Activated B cell treated with CpG ODN at 0.5 μM for 24 hours (primary cell): ENCODE results near the gene CDC42SE2. TPM values are rescaled to one million over a fixed set of nuclear protein-coding genes. Genes with fewer than 3 reads are reported as not detected.
A peak's percentile ranks its signal among the peaks of the same experiment; 100 is the strongest.
"Not testable (repeated sequence)": the region's sequence is repeated elsewhere in the genome, so short reads cannot be mapped to it uniquely, and the experiment has no call there.

ENCODE experiments used
- ATAC-seq: fragments of 200-7000 bp; cut with Tn5 transposase; one replicate; pipeline ENCODE4 v1.10.0; 2021; ENCODE audit warnings: low read depth, mild to moderate bottlenecking, moderate library complexity
- CTCF ChIA-PET: fragments of 350-600 bp; sonication (Branson Sonifier 250); formaldehyde crosslinking; loops from one replicate; lab custom pipeline; 2021; ENCODE audit warnings: antibody characterized with exemption; lab: Charles Lee
- POLR2A ChIA-PET: fragments of 350-600 bp; sonication (Branson Sonifier 250); formaldehyde crosslinking; loops from one replicate; lab custom pipeline; 2021; ENCODE audit warnings: antibody characterized with exemption; lab: Charles Lee
- DNase-seq: peaks from one replicate; pipeline ENCODE4 v3.0.0; 2022
- H3K27ac Mint-ChIP-seq: one replicate; pipeline ENCODE4 v1.8.0; 2020; ENCODE audit warnings: mixed read lengths
- H3K27me3 Mint-ChIP-seq: one replicate; pipeline ENCODE4 v1.8.0; 2021; ENCODE audit warnings: mixed read lengths
- H3K36me3 Mint-ChIP-seq: one replicate; pipeline ENCODE4 v1.8.0; 2021; ENCODE audit warnings: low read depth, mixed read lengths
- H3K4me1 Mint-ChIP-seq: one replicate; pipeline ENCODE4 v1.8.0; 2021; ENCODE audit warnings: mixed read lengths
- H3K4me3 Mint-ChIP-seq: one replicate; pipeline ENCODE4 v1.8.0; 2020; ENCODE audit warnings: mild to moderate bottlenecking, mixed read lengths
- H3K9me3 Mint-ChIP-seq: one replicate; pipeline ENCODE4 v1.8.0; 2020; ENCODE audit warnings: mixed read lengths
- CTCF ChIP-seq: fragments of 200-600 bp; IDR thresholded peaks from one replicate; pipeline ENCODE4 v1.8.0; 2022; ENCODE audit warnings: antibody characterized with exemption, mild to moderate bottlenecking
- intact Hi-C: fragments of 100-400 bp; cut with micrococcal nuclease; formaldehyde crosslinking; loops from one replicate; pipeline ENCODE4 v1.15.1; 2024
- total RNA-seq: library from RNA; stranded (reverse); gene quantifications from 2 replicates; pipeline ENCODE4 v1.2.3, GENCODE V29; 2022

Gene CDC42SE2
- total RNA-seq, 1 donor from 2014 or later: 122 TPM

GRCh38 chr5:131270809-131271208, 7.0 kb downstream of the CDC42SE2 start:
- no peak for TF ChIP-seq CTCF
- intact Hi-C loops: loop anchor here (10.0 kb wide), 1 partner anchor 54 kb away; no protein-coding TSS in a partner anchor
- no peaks in the 10 kb centered on the region for H3K9me3 Mint-ChIP-seq
- ATAC-seq: no peak
- peaks cover 30% of the 10 kb centered on the region for H3K36me3 Mint-ChIP-seq
- no peaks in the 10 kb centered on the region for H3K27me3 Mint-ChIP-seq
- peak overlapping the region; percentile 13 for H3K4me3 Mint-ChIP-seq
- no peak for DNase-seq
- POLR2A ChIA-PET: interaction anchor here (0.7 to 1.5 kb wide), 7 partner anchors 10 to 111 kb away, joined by 3 to 5 read pairs (median 3); no protein-coding TSS in a partner anchor
- peaks cover 86% of the 10 kb centered on the region for H3K4me1 Mint-ChIP-seq
- CTCF ChIA-PET: interaction anchor here (1.3 to 1.5 kb wide), 2 partner anchors 13 to 111 kb away, joined by 3 to 6 read pairs; no protein-coding TSS in a partner anchor
- peak overlapping the region; percentile 82 for H3K27ac Mint-ChIP-seq

- DNase-seq, ATAC-seq, H3K27me3 Mint-ChIP-seq, H3K9me3 Mint-ChIP-seq: not testable (repeated sequence)
- intact Hi-C loops: loop anchor here (10.0 kb wide), 1 partner anchor 53 kb away; no protein-coding TSS in a partner anchor
- CTCF ChIA-PET: interaction anchor here (1.3 kb wide), 1 partner anchor 14 kb away, joined by 3 read pairs; no protein-coding TSS in a partner anchor
- Mint-ChIP-seq H3K4me3 (peak overlapping the region; percentile 13), H3K4me1 (peaks cover 88% of the 10 kb centered on the region), H3K27ac (peak overlapping the region; percentile 82), H3K36me3 (peaks cover 30% of the 10 kb centered on the region)
- POLR2A ChIA-PET: interaction anchor here (1.5 to 7.4 kb wide), 2 partner anchors 8 to 62 kb away, joined by 4 to 94 read pairs; partner anchors contain the start of gene CDC42SE2
Measured at GRCh38 chr5:131271888-131272287, 8.0 kb downstream of the CDC42SE2 start.

GRCh38 chr5:131272307-131272706, 8.5 kb downstream of the CDC42SE2 start:
- peaks cover 28% of the 10 kb centered on the region for H3K36me3 Mint-ChIP-seq
- H3K27me3 Mint-ChIP-seq: no peaks in the 10 kb centered on the region
- peaks cover 89% of the 10 kb centered on the region for H3K4me1 Mint-ChIP-seq
- intact Hi-C loops: loop anchor here (10.0 kb wide), 1 partner anchor 52 kb away; no protein-coding TSS in a partner anchor
- H3K9me3 Mint-ChIP-seq: no peaks in the 10 kb centered on the region
- H3K27ac Mint-ChIP-seq: peak overlapping the region; percentile 82
- ChIA-PET CTCF (no interaction called here), POLR2A (interaction anchor here (0.5 to 7.4 kb wide), 3 partner anchors 8 to 105 kb away, joined by 3 to 94 read pairs (median 5); partner anchors contain the start of gene CDC42SE2)
- peak overlapping the region; percentile 13 for H3K4me3 Mint-ChIP-seq
- TF ChIP-seq CTCF: no peak
- ATAC-seq (no peak), DNase-seq (no peak)

GRCh38 chr5:131272724-131273123, 8.9 kb downstream of the CDC42SE2 start:
- peaks cover 26% of the 10 kb centered on the region for H3K36me3 Mint-ChIP-seq
- intact Hi-C loops: loop anchor here (10.0 kb wide), 1 partner anchor 52 kb away; no protein-coding TSS in a partner anchor
- H3K27me3 Mint-ChIP-seq: no peaks in the 10 kb centered on the region
- H3K9me3 Mint-ChIP-seq: no peaks in the 10 kb centered on the region
- peaks cover 89% of the 10 kb centered on the region for H3K4me1 Mint-ChIP-seq
- DNase-seq: no peak
- no peak for TF ChIP-seq CTCF
- POLR2A ChIA-PET: interaction anchor here (0.5 to 7.4 kb wide), 3 partner anchors 9 to 105 kb away, joined by 3 to 94 read pairs (median 5); partner anchors contain the start of gene CDC42SE2
- peak; percentile 13 for ATAC-seq
- CTCF ChIA-PET: no interaction called here
- H3K27ac Mint-ChIP-seq: peak overlapping the region; percentile 82
- peak overlapping the region; percentile 13 for H3K4me3 Mint-ChIP-seq

- TF ChIP-seq CTCF: no peak
- no peak for ATAC-seq
- H3K36me3 Mint-ChIP-seq: peaks cover 24% of the 10 kb centered on the region
- CTCF ChIA-PET: interaction anchor here (0.7 to 3.0 kb wide), 2 partner anchors 9 to 84 kb away, joined by 3 to 10 read pairs; no protein-coding TSS in a partner anchor
- peak overlapping the region; percentile 59 for H3K4me3 Mint-ChIP-seq
- peak overlapping the region; percentile 80 for H3K27ac Mint-ChIP-seq
- no peak for DNase-seq
- H3K4me1 Mint-ChIP-seq: peaks cover 90% of the 10 kb centered on the region
- no peaks in the 10 kb centered on the region for H3K27me3 Mint-ChIP-seq
- intact Hi-C loops: loop anchor here (1.0 to 10.0 kb wide), 2 partner anchors 9 to 50 kb away; no protein-coding TSS in a partner anchor
- H3K9me3 Mint-ChIP-seq: no peaks in the 10 kb centered on the region
- POLR2A ChIA-PET: interaction anchor here (0.6 to 7.4 kb wide), 3 partner anchors 11 to 65 kb away, joined by 3 to 94 read pairs (median 4); partner anchors contain the start of gene CDC42SE2
Measured at GRCh38 chr5:131274326-131275063, 10.6 kb downstream of the CDC42SE2 start.
